ENCODE measurements around the gene TNFSF11.

DNA sequence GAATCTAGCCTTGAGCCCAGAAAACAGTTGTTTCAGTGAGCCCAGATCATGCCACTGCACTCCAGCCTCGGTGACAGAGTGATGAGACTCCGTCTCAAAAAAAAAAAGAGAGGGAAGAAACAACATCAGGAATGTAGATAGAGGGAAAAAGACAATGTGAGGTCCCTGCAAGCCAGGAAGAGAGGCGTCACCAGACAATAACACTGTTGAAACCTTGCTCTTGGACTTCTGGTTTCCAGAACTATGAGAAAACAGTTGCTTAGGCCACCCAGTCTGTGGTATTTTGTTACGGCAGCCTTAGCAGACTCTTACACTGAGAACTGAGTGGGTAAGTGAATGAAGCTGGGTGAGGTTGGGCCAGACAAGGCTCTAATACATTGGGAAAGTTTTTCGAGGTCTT is 64.1 kb downstream of the TNFSF11 start:
- no peak for TF ChIP-seq EZH2phosphoT487 (IDR thresholded peaks at IDR 0.05; ENCODE audit: unreplicated experiment)
- TF ChIP-seq, protein P1, sequence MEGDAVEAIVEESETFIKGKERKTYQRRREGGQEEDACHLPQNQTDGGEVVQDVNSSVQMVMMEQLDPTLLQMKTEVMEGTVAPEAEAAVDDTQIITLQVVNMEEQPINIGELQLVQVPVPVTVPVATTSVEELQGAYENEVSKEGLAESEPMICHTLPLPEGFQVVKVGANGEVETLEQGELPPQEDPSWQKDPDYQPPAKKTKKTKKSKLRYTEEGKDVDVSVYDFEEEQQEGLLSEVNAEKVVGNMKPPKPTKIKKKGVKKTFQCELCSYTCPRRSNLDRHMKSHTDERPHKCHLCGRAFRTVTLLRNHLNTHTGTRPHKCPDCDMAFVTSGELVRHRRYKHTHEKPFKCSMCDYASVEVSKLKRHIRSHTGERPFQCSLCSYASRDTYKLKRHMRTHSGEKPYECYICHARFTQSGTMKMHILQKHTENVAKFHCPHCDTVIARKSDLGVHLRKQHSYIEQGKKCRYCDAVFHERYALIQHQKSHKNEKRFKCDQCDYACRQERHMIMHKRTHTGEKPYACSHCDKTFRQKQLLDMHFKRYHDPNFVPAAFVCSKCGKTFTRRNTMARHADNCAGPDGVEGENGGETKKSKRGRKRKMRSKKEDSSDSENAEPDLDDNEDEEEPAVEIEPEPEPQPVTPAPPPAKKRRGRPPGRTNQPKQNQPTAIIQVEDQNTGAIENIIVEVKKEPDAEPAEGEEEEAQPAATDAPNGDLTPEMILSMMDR (conservative IDR thresholded peaks at IDR 0.05; ENCODE audit: low read depth in 2 of 2) = no peak
- no peak for TF ChIP-seq POLR2AphosphoS5 (IDR thresholded peaks at IDR 0.05; ENCODE audit: low read depth)
- TF ChIP-seq, protein P2, sequence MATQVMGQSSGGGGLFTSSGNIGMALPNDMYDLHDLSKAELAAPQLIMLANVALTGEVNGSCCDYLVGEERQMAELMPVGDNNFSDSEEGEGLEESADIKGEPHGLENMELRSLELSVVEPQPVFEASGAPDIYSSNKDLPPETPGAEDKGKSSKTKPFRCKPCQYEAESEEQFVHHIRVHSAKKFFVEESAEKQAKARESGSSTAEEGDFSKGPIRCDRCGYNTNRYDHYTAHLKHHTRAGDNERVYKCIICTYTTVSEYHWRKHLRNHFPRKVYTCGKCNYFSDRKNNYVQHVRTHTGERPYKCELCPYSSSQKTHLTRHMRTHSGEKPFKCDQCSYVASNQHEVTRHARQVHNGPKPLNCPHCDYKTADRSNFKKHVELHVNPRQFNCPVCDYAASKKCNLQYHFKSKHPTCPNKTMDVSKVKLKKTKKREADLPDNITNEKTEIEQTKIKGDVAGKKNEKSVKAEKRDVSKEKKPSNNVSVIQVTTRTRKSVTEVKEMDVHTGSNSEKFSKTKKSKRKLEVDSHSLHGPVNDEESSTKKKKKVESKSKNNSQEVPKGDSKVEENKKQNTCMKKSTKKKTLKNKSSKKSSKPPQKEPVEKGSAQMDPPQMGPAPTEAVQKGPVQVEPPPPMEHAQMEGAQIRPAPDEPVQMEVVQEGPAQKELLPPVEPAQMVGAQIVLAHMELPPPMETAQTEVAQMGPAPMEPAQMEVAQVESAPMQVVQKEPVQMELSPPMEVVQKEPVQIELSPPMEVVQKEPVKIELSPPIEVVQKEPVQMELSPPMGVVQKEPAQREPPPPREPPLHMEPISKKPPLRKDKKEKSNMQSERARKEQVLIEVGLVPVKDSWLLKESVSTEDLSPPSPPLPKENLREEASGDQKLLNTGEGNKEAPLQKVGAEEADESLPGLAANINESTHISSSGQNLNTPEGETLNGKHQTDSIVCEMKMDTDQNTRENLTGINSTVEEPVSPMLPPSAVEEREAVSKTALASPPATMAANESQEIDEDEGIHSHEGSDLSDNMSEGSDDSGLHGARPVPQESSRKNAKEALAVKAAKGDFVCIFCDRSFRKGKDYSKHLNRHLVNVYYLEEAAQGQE (IDR thresholded peaks at IDR 0.05; ENCODE audit: unreplicated experiment) = no peak
- TF ChIP-seq EZH2 (IDR thresholded peaks at IDR 0.05; ENCODE audit: low read depth, unreplicated experiment) = no peak
- no peak for TF ChIP-seq CREB1 (CRISPR knock-in tag; IDR thresholded peaks at IDR 0.05; ENCODE audit: low read depth)
- TF ChIP-seq, protein P3, sequence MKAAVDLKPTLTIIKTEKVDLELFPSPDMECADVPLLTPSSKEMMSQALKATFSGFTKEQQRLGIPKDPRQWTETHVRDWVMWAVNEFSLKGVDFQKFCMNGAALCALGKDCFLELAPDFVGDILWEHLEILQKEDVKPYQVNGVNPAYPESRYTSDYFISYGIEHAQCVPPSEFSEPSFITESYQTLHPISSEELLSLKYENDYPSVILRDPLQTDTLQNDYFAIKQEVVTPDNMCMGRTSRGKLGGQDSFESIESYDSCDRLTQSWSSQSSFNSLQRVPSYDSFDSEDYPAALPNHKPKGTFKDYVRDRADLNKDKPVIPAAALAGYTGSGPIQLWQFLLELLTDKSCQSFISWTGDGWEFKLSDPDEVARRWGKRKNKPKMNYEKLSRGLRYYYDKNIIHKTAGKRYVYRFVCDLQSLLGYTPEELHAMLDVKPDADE (IDR thresholded peaks at IDR 0.05) = no peak
- no peak for TF ChIP-seq ZNF114 (CRISPR knock-in tag; IDR thresholded peaks at IDR 0.05)
- no peak for TF ChIP-seq JUNB (IDR thresholded peaks at IDR 0.05; ENCODE audit: unreplicated experiment)
- no peak for TF ChIP-seq NANOG (IDR thresholded peaks at IDR 0.05; ENCODE audit: borderline replicate concordance)
- TF ChIP-seq ZNF331 (CRISPR knock-in tag; IDR thresholded peaks at IDR 0.05; ENCODE audit: low read depth) = no peak
- TF ChIP-seq, protein P4, sequence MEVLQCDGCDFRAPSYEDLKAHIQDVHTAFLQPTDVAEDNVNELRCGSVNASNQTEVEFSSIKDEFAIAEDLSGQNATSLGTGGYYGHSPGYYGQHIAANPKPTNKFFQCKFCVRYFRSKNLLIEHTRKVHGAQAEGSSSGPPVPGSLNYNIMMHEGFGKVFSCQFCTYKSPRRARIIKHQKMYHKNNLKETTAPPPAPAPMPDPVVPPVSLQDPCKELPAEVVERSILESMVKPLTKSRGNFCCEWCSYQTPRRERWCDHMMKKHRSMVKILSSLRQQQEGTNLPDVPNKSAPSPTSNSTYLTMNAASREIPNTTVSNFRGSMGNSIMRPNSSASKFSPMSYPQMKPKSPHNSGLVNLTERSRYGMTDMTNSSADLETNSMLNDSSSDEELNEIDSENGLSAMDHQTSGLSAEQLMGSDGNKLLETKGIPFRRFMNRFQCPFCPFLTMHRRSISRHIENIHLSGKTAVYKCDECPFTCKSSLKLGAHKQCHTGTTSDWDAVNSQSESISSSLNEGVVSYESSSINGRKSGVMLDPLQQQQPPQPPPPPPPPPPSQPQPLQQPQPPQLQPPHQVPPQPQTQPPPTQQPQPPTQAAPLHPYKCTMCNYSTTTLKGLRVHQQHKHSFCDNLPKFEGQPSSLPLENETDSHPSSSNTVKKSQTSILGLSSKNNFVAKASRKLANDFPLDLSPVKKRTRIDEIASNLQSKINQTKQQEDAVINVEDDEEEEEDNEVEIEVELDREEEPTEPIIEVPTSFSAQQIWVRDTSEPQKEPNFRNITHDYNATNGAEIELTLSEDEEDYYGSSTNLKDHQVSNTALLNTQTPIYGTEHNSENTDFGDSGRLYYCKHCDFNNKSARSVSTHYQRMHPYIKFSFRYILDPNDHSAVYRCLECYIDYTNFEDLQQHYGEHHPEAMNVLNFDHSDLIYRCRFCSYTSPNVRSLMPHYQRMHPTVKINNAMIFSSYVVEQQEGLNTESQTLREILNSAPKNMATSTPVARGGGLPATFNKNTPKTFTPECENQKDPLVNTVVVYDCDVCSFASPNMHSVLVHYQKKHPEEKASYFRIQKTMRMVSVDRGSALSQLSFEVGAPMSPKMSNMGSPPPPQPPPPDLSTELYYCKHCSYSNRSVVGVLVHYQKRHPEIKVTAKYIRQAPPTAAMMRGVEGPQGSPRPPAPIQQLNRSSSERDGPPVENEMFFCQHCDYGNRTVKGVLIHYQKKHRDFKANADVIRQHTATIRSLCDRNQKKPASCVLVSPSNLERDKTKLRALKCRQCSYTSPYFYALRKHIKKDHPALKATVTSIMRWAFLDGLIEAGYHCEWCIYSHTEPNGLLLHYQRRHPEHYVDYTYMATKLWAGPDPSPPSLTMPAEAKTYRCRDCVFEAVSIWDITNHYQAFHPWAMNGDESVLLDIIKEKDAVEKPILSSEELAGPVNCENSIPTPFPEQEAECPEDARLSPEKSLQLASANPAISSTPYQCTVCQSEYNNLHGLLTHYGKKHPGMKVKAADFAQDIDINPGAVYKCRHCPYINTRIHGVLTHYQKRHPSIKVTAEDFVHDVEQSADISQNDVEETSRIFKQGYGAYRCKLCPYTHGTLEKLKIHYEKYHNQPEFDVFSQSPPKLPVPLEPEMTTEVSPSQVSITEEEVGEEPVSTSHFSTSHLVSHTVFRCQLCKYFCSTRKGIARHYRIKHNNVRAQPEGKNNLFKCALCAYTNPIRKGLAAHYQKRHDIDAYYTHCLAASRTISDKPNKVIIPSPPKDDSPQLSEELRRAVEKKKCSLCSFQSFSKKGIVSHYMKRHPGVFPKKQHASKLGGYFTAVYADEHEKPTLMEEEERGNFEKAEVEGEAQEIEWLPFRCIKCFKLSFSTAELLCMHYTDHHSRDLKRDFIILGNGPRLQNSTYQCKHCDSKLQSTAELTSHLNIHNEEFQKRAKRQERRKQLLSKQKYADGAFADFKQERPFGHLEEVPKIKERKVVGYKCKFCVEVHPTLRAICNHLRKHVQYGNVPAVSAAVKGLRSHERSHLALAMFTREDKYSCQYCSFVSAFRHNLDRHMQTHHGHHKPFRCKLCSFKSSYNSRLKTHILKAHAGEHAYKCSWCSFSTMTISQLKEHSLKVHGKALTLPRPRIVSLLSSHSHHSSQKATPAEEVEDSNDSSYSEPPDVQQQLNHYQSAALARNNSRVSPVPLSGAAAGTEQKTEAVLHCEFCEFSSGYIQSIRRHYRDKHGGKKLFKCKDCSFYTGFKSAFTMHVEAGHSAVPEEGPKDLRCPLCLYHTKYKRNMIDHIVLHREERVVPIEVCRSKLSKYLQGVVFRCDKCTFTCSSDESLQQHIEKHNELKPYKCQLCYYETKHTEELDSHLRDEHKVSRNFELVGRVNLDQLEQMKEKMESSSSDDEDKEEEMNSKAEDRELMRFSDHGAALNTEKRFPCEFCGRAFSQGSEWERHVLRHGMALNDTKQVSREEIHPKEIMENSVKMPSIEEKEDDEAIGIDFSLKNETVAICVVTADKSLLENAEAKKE (CRISPR knock-in tag; IDR thresholded peaks at IDR 0.05) = no peak
- TF ChIP-seq STAT1 (IDR thresholded peaks at IDR 0.05; ENCODE audit: unreplicated experiment) = no peak
